ENCODE results near the gene EIF3L. TPM values are rescaled to one million over a fixed set of nuclear protein-coding genes. Genes with fewer than 3 reads are reported as not detected.

The EIF3L gene
- total and polyA plus RNA-seq, 11 donors = 111 to 456 (median 357) TPM

DNA sequence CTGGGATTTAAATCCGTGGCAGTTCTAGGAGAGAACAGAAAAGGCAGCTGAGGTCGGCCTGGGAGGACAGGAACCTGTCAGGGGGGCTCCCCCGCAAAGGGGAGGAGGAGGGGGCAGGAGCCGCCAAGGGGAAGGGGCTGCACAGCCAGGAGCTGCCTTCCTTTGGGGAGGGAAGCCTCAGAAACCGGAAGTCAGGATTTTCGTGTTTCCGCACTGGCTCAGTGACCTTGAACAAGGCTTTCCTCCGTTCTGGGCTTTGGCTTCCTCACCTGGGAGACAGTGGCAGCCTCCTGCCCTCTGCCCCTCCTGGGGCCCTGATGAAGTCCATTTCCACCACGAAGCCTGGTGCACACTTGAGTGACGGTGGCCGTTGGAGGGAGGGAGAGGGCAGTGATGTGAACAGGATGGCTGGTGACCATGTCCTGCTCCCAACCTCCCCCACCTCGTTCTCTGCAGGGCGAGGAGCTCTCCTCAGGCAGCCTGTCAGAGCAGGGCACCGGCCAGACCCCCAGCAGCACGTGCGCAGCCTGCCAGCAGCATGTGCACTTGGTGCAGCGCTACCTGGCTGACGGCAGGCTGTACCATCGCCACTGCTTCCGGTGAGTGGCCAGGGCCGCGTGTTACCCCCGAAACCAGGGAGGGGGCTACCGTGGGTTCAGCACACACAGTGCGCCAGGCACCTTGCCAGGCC is 69.5 kb downstream of the EIF3L start:
- peaks cover 0 to 95% (median 81%) of the 10 kb centered on the region in 9 donors for H3K36me3 ChIP-seq
- peak in 2 of 5 donors; percentile 28 to 45 for DNase-seq
- intact Hi-C loops (cut with DNase I) = no loop called here
- TF ChIP-seq, protein P1, sequence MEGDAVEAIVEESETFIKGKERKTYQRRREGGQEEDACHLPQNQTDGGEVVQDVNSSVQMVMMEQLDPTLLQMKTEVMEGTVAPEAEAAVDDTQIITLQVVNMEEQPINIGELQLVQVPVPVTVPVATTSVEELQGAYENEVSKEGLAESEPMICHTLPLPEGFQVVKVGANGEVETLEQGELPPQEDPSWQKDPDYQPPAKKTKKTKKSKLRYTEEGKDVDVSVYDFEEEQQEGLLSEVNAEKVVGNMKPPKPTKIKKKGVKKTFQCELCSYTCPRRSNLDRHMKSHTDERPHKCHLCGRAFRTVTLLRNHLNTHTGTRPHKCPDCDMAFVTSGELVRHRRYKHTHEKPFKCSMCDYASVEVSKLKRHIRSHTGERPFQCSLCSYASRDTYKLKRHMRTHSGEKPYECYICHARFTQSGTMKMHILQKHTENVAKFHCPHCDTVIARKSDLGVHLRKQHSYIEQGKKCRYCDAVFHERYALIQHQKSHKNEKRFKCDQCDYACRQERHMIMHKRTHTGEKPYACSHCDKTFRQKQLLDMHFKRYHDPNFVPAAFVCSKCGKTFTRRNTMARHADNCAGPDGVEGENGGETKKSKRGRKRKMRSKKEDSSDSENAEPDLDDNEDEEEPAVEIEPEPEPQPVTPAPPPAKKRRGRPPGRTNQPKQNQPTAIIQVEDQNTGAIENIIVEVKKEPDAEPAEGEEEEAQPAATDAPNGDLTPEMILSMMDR (IDR thresholded peaks at IDR 0.05) = no peak
- TF ChIP-seq POLR2A (IDR thresholded peaks at IDR 0.05) = no peak
- H3K9me3 ChIP-seq = no peaks in the 10 kb centered on the region
- no peak overlapping the region for H3K4me3 ChIP-seq
- peak in 1 of 4 donors; percentile 83 for ATAC-seq
- peak overlapping the region in 8 of 12 donors; percentile 15 to 62 (median 35) for H3K27ac ChIP-seq
- 71 to 79% (median 73%) methylated on average over 10 to 25 of the region's 25 CpGs for WGBS, 4 donors
- H3K27me3 ChIP-seq = no peaks in the 10 kb centered on the region
- peaks cover 0 to 18% (median 6%) of the 10 kb centered on the region in 12 donors for H3K4me1 ChIP-seq

DNA sequence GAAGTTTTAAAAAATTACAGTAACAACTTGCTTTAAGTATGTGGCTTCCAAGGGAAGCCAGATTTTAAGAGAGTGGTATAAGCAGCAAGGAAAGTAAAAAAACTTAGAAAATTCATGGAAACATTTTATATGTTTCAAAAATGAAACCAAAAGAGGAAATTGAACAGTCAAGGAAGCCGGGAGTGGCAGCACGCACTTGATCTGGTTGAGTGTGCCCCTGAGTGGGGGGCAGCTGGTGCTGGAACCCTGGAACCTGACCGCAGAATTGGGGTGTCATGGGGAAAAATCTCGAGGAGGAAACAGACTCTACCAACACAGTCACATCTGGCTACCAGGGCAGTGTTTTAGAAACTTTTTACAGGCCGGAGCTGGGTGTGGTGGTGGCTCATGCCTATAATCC is 70.9 kb downstream of the EIF3L start:
- no peaks in the 10 kb centered on the region for H3K9me3 ChIP-seq
- H3K27ac ChIP-seq = peak overlapping the region in 6 of 12 donors; percentile 20 to 62 (median 28)
- no peaks in the 10 kb centered on the region for H3K27me3 ChIP-seq
- DNase-seq = peak in 1 of 5 donors; percentile 42
- ATAC-seq = no peak
- peaks cover 0 to 94% (median 74%) of the 10 kb centered on the region in 9 donors for H3K36me3 ChIP-seq
- H3K4me1 ChIP-seq = peaks cover 0 to 18% (median 2%) of the 10 kb centered on the region in 12 donors
- no peak overlapping the region for H3K4me3 ChIP-seq
- TF ChIP-seq, protein P1 (IDR thresholded peaks at IDR 0.05) = no peak
- TF ChIP-seq POLR2A (IDR thresholded peaks at IDR 0.05) = no peak
- intact Hi-C loops (cut with DNase I) = no loop called here
- WGBS, 4 donors = 67 to 80% (median 72%) methylated on average over 5 of the region's 5 CpGs

DNA sequence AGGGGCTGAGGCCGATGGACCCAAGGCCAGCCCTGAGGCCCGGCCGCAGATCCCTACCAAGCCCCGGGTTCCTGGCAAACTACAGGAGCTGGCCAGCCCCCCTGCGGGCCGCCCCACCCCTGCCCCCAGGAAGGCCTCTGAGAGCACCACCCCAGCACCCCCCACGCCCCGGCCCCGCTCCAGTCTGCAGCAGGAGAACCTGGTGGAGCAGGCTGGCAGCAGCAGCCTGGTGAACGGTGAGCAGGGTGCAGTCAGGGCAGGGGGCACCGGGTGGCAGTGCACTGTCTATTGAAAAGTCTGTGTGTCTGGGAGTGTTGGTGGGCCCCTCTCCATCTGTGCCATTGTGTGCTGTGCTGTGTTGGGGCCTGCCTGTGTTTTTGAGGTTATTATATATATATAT is 73.0 kb downstream of the EIF3L start:
- no peaks in the 10 kb centered on the region for H3K9me3 ChIP-seq
- WGBS, 4 donors = 88 to 95% (median 92%) methylated on average over 4 to 11 of the region's 11 CpGs
- H3K4me3 ChIP-seq = no peak overlapping the region
- DNase-seq (no peak), ATAC-seq (no peak)
- no peak for TF ChIP-seq POLR2A (IDR thresholded peaks at IDR 0.05)
- TF ChIP-seq, protein P1 (IDR thresholded peaks at IDR 0.05) = no peak
- intact Hi-C loops (cut with DNase I) = no loop called here
- peaks cover 0 to 93% (median 75%) of the 10 kb centered on the region in 9 donors for H3K36me3 ChIP-seq
- peaks cover 0 to 18% (median 2%) of the 10 kb centered on the region in 12 donors for H3K4me1 ChIP-seq
- H3K27ac ChIP-seq = peak overlapping the region in 1 of 12 donors; percentile 32
- H3K27me3 ChIP-seq = no peaks in the 10 kb centered on the region

DNA sequence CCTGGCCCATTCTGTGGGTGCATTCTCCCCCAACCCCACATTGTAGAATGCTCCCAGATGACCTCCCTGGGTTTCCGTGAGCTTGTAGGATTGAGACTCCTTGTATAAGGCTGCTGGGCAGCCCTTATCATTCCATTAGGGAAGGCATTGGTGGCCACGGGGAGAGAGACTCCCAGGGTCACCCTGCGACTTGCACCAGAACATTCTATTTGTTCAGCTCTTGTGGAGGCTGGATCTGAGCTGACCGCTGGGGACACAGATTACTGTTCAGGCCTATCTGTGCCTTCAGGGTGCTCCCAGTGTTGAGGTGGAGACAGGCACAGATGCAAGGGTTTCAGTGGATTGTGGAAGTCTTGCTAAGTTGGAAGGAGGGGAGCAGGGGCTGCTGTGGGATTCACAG is 74.7 kb downstream of the EIF3L start:
- H3K9me3 ChIP-seq = no peaks in the 10 kb centered on the region
- peaks cover 0 to 93% (median 76%) of the 10 kb centered on the region in 9 donors for H3K36me3 ChIP-seq
- TF ChIP-seq, protein P1 (IDR thresholded peaks at IDR 0.05) = no peak
- no peak for TF ChIP-seq POLR2A (IDR thresholded peaks at IDR 0.05)
- intact Hi-C loops (cut with DNase I) = no loop called here
- no peaks in the 10 kb centered on the region for H3K27me3 ChIP-seq
- 88 to 96% (median 93%) methylated on average over 4 of the region's 4 CpGs for WGBS, 4 donors
- ATAC-seq = no peak
- H3K27ac ChIP-seq = peak overlapping the region in 1 of 12 donors; percentile 56
- H3K4me1 ChIP-seq = peaks cover 0 to 7% (median 0%) of the 10 kb centered on the region in 12 donors
- no peak for DNase-seq
- no peak overlapping the region for H3K4me3 ChIP-seq
